ENCODE results near the gene INO80E.

Gene INO80E

GRCh38 chr16:30023586-30023985 lies 27.5 kb downstream of the INO80E start:
- no peak for FAIRE-seq
- TF ChIP-seq CTCF (IDR thresholded peaks at IDR 0.05; ENCODE audit: insufficient read depth, missing control alignments), result no peak
- DNase-seq (ENCODE audit: insufficient read length, low spot score), result no peak

GRCh38 chr16:30024451-30024850 lies 28.4 kb downstream of the INO80E start:
- DNase-seq (ENCODE audit: insufficient read length, low spot score) (no peak), FAIRE-seq (no peak)
- TF ChIP-seq CTCF (IDR thresholded peaks at IDR 0.05; ENCODE audit: insufficient read depth, missing control alignments), result no peak

DNA sequence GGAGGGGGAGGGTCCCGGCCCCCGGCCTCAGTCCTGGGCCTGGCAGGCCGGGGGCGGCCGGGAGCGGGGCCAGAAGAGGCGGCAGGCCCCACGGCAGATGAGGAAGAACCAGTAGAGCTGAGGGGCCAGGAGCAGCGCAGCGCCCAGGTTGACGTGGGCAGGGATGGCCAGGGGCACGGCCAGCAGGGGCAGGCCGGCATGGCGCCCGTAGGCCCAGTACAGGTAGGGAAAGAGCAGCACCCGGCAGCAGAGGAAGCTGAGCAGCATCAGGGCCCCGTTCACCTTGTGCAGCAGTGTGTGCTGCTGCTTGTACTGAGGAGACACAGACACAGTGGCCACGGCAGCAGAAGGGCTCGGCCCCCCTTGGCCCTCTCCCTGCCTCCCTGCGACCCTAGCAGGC lies 29.1 kb downstream of the INO80E start:
- DNase-seq (ENCODE audit: insufficient read length, low spot score) (no peak), FAIRE-seq (no peak)
- TF ChIP-seq CTCF (IDR thresholded peaks at IDR 0.05; ENCODE audit: insufficient read depth, missing control alignments), result no peak

- no peak for TF ChIP-seq CTCF (IDR thresholded peaks at IDR 0.05; ENCODE audit: insufficient read depth, missing control alignments)
- no peak for DNase-seq (ENCODE audit: insufficient read length, low spot score)
- FAIRE-seq, result no peak
These were observed 29.5 kb downstream of the INO80E start for GRCh38 chr16:30025574-30025973.

GRCh38 chr16:30026449-30026848 lies 30.4 kb downstream of the INO80E start:
- DNase-seq (ENCODE audit: insufficient read length, low spot score), result no peak
- FAIRE-seq, result no peak
- TF ChIP-seq CTCF (IDR thresholded peaks at IDR 0.05; ENCODE audit: insufficient read depth, missing control alignments), result no peak

DNA sequence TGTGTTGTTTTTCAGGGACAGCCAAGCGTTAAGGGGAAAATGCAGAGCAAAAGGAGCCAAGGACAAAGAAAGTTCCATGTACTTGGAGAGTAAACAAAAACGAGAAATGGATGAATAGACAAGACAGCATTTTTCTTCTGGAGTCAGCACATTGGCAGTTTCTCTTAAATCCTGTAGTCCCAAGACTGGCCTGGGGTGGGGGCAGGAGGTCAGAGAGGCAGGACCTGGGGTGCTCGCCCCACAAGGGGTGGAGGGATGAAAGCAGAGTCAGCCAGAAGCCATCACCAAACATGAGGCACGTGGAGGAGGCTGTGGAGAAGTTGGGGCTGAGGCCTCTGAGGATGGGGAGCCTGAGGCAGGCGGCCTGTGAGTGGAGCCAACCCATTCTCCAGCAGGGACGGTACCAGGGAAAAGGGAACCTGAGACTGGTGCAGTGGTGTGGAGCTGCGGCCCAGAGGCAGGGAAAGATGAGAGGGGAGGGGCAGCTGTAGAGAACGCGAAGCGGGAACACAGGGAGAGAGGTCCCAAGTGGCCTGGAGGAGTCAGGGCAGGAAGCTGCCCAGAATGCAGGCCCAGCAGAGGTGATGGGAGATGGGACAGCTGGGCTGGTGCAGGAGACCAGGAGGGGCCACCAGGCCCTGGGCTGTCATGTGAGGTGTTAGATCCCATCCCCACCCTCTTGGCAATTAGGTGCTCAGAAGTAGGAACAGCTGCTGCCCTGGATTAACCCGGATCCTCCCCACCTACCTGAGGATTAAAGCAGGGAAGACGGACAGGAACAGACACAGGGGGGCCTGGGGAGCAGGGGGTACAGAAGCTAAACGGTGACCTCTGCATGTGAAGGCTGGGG lies 31.8 kb downstream of the INO80E start:
- FAIRE-seq (peak; percentile 89), DNase-seq (ENCODE audit: insufficient read length, low spot score) (peak; percentile 52)
- no peak for TF ChIP-seq CTCF (IDR thresholded peaks at IDR 0.05; ENCODE audit: insufficient read depth, missing control alignments)

DNA sequence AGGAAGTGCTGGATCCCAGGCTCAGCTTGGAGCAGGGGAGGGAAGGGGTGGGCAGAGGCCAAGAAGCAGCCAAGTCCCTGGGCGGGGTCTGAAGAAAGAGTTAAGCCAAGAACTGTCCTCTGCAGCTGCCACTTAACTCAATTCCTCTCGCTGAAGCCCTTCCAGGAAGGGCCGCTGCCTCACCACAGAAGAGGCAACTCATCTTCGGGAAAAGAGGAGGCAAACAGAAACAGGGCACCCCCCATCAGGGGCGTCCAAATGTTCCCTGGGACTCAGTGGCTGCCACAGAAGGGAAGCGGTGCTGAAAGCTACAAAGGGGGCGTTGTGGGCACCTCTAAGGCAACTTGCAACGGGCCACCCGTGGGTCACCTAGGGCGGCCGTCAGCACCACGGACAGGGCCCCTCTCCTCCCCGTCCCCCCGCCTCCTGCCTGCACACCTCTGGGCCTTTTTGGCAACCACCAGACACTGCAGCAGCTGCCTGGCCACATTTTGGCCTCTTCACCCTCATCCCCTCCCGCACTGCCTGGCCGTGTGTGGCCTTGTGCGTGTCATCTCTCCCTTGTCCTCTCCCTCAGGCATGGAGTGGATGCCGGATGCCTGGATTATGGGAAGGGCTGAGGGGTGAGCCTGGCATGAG lies 32.5 kb downstream of the INO80E start:
- FAIRE-seq (no peak), DNase-seq (ENCODE audit: insufficient read length, low spot score) (no peak)
- no peak for TF ChIP-seq CTCF (IDR thresholded peaks at IDR 0.05; ENCODE audit: insufficient read depth, missing control alignments)
